HL-60/S4 (cell line): ENCODE data around the gene ATF1.

ENCODE experiments used
- in situ Hi-C: fragments of 300-500 bp; cut with MboI; formaldehyde crosslinking; loops from 2 replicates; pipeline ENCODE4 v1.14.3; 2022; ENCODE audit warnings: low sequenced_read_pairs

ATF1 gene

GRCh38 chr12:50763639-50764285, at the start of gene ATF1:
TSS of gene ATF1 (plus strand) at chr12:50764101. CDS start at chr12:50780146, 16,045 bp downstream.
- in situ Hi-C loops: no loop called here

GRCh38 chr12:50715174-50715573, 48.7 kb upstream of the ATF1 start:
- in situ Hi-C loops: no loop called here

GRCh38 chr12:50718760-50719159, 45.1 kb upstream of the ATF1 start:
- in situ Hi-C loops: no loop called here

- in situ Hi-C loops: no loop called here
Observed at GRCh38 chr12:50720085-50720484, 43.8 kb upstream of the ATF1 start.

DNA sequence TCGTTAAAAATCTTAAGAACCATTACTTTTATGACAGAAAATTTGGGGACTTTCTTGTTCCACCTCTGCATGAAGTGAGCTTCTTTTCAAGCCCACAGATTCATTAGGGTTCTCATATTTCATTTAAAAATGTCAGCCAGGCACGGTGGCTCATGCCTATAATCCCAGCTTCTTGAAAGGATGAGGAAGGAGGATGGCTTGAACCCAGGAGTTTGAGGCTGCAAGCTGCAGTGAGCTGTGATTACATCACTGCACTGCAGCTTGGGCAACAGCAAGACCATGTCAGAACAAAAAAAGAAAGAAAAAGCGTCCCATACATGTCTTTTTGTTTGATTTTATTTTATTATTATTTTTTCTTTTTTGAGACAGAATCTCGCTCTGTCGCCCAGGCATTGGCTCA, 43.4 kb upstream of the ATF1 start:
- in situ Hi-C loops: no loop called here

DNA sequence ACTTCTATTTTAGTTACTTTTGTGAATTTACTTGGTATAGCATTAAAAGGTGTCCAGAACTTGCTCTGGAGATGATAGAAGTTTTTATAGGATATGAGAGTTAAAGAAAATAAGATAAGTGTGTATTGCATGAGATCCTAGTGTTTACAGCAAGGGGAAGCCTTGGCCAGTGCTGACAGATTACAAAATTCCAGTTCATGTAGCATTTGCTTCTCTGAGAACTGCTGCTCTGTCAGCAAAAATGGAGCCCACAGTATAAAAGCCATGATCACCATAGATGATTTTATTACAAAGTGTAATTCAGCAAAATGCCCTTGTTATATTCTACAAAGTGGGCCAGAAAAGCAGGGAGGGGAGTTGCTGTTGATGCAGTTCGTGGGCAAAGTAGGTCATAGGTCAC, 40.0 kb upstream of the ATF1 start:
- in situ Hi-C loops: no loop called here

- in situ Hi-C loops: no loop called here
Observed at GRCh38 chr12:50725011-50725942, 38.6 kb upstream of the ATF1 start.

- in situ Hi-C loops: no loop called here
Observed at GRCh38 chr12:50727466-50727865, 36.4 kb upstream of the ATF1 start.

DNA sequence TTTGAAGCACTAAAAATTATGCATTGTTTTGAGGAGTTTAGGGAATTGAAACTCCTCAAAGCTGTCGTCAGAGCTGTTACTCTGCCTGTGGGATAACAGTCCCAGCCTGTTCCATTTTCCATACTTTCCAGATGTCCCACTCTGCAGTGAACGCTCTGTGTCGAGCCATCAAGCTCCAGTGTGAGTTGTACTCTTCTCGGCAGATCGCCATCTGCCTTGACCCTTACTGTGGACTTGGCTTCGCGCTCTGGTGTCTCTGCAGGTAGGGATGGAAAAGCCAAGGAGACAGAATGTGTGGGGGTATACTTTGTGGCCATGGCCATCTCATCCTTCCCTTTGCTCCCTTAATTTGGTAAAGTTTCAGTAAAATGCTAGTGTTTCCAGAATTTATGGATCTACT, 35.5 kb upstream of the ATF1 start:
- in situ Hi-C loops: no loop called here

GRCh38 chr12:50728841-50729240, 35.1 kb upstream of the ATF1 start:
- in situ Hi-C loops: no loop called here

DNA sequence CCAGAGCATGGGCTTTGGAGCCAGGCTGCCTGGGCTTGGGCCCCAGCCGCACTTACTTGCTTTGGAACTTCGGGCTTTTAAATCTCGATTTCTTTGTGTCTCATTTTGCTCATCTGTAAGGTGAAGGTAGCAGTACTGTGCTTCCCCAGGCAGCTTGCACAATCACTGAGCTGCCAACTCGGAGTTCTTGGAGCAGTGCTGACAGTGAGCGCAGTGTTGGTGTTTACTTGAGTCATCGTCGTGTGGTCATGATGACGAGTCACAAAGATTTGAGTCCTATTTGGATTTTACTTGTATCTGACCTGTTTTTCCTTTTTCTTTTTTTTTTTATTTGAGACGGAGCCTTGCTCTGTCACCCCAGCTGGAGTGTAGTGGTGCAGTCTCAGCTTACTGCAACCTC, 31.3 kb upstream of the ATF1 start:
- in situ Hi-C loops: no loop called here

GRCh38 chr12:50733706-50734105, 30.2 kb upstream of the ATF1 start:
- in situ Hi-C loops: no loop called here

DNA sequence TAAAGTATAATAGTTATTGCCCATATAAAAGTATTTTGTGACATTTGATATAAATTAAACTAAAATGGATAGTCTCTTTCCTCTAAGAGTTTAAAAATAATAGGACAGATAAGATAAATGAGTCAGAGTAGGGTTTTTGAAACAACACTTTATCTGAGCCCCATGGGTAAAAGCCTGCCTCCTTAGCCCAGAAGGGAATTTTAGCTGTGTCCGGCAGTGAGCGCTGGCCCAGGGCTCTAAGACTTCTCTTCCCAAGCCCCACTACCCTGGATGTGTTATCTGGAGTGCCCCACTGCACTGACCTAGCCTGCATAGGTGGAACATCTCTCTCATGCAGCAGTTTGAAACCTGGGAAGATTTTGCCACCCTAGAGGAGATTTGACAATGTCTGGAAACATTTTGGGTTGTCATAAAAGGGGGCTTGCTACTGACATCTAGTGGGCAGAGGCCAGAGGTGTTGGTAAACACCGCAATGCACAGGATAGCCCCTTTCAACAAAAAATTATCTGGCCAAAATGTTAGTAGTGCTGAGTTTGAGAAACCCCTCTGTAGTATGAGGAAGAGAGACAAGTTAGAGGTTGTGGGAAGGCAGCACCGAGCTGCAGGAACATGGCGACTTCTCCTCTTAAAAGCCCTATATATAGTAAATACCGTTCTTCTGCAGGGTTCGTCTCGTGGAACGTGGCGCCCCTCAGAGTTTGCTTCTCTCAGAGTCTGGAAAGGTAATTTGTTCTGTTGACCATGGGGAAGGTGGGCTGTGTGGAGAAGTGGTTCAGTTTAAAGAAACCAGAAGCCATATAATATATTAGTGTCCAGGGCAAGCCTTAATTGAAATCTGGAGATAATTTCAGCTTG, 29.3 kb upstream of the ATF1 start:
- in situ Hi-C loops: no loop called here

- in situ Hi-C loops: no loop called here
Observed at GRCh38 chr12:50739611-50740010, 24.3 kb upstream of the ATF1 start.

- in situ Hi-C loops: no loop called here
Observed at GRCh38 chr12:50740307-50740706, 23.6 kb upstream of the ATF1 start.

GRCh38 chr12:50742776-50743175, 21.1 kb upstream of the ATF1 start:
- in situ Hi-C loops: no loop called here

- in situ Hi-C loops: no loop called here
Observed at GRCh38 chr12:50745861-50746260, 18.0 kb upstream of the ATF1 start.

- in situ Hi-C loops: no loop called here
Observed at GRCh38 chr12:50746431-50746830, 17.5 kb upstream of the ATF1 start.

GRCh38 chr12:50747817-50748216, 16.1 kb upstream of the ATF1 start:
- in situ Hi-C loops: no loop called here

DNA sequence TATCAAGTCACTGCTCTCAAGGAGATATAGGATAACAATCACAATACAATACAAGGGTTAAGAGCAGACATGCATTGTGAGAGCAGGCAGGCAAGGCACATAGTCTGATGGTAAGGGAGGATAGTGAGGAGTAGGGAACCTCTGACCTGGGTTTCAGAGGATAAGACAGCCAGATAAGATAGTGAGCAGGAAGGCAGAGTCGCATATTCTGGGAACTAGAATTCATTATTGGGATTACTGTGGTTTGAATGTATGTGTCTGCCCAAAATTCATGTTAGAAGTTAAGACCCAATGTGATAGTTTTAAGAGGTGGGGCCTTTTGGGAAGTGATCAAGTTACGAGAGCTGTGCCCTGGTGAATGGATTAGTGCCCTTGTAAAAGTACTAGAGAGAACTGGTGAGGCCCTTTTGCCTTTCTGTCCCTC, 14.4 kb upstream of the ATF1 start:
- in situ Hi-C loops: no loop called here

GRCh38 chr12:50750366-50750765, 13.5 kb upstream of the ATF1 start:
- in situ Hi-C loops: no loop called here
